ENCODE data around the gene RAB11FIP4. TPM values are rescaled to one million over a fixed set of nuclear protein-coding genes. Genes with fewer than 3 reads are reported as not detected.

RAB11FIP4 gene
- total RNA-seq, 1 donor from 2014 or later, result 32.4 TPM

GRCh38 chr17:31364012-31364411 is 27.5 kb upstream of the RAB11FIP4 start:
- Mint-ChIP-seq H3K36me3 (peaks cover 18% of the 10 kb centered on the region), H3K9me3 (no peaks in the 10 kb centered on the region), H3K4me3 (no peak overlapping the region), H3K4me1 (ENCODE audit: unreplicated experiment) (peaks cover under 1% of the 10 kb centered on the region), H3K27ac (no peak overlapping the region), H3K27me3 (no peaks in the 10 kb centered on the region)
- TF ChIP-seq CTCF (conservative IDR thresholded peaks at IDR 0.05), result no peak
- DNase-seq (ENCODE audit: extremely low spot score, unreplicated experiment), result no peak

GRCh38 chr17:31366088-31366487 is 25.4 kb upstream of the RAB11FIP4 start:
- Mint-ChIP-seq H3K9me3 (no peaks in the 10 kb centered on the region), H3K27me3 (no peaks in the 10 kb centered on the region), H3K36me3 (peaks cover 16% of the 10 kb centered on the region), H3K27ac (no peak overlapping the region), H3K4me1 (ENCODE audit: unreplicated experiment) (peaks cover 6% of the 10 kb centered on the region), H3K4me3 (no peak overlapping the region)
- TF ChIP-seq CTCF (conservative IDR thresholded peaks at IDR 0.05), result no peak
- no peak for DNase-seq (ENCODE audit: extremely low spot score, unreplicated experiment)

GRCh38 chr17:31369266-31369665 is 22.2 kb upstream of the RAB11FIP4 start:
- Mint-ChIP-seq H3K27ac (no peak overlapping the region), H3K4me3 (no peak overlapping the region), H3K9me3 (no peaks in the 10 kb centered on the region), H3K36me3 (peaks cover 19% of the 10 kb centered on the region), H3K27me3 (no peaks in the 10 kb centered on the region), H3K4me1 (ENCODE audit: unreplicated experiment) (peaks cover 23% of the 10 kb centered on the region)
- DNase-seq (ENCODE audit: extremely low spot score, unreplicated experiment), result no peak
- TF ChIP-seq CTCF (conservative IDR thresholded peaks at IDR 0.05), result no peak

GRCh38 chr17:31371511-31372097 is 19.9 kb upstream of the RAB11FIP4 start:
- Mint-ChIP-seq H3K4me1 (ENCODE audit: unreplicated experiment) (peaks cover 25% of the 10 kb centered on the region), H3K36me3 (peaks cover 16% of the 10 kb centered on the region), H3K27ac (no peak overlapping the region), H3K27me3 (no peaks in the 10 kb centered on the region), H3K4me3 (no peak overlapping the region), H3K9me3 (no peaks in the 10 kb centered on the region)
- no peak for TF ChIP-seq CTCF (conservative IDR thresholded peaks at IDR 0.05)
- no peak for DNase-seq (ENCODE audit: extremely low spot score, unreplicated experiment)

GRCh38 chr17:31373150-31374093 is 18.1 kb upstream of the RAB11FIP4 start:
- H3K27ac Mint-ChIP-seq, result peak overlapping the region; percentile 55
- H3K9me3 Mint-ChIP-seq, result no peaks in the 10 kb centered on the region
- peak; percentile 74 for TF ChIP-seq CTCF (conservative IDR thresholded peaks at IDR 0.05)
- H3K4me3 Mint-ChIP-seq, result no peak overlapping the region
- H3K36me3 Mint-ChIP-seq, result peaks cover 20% of the 10 kb centered on the region
- H3K4me1 Mint-ChIP-seq (ENCODE audit: unreplicated experiment), result peaks cover 25% of the 10 kb centered on the region
- no peaks in the 10 kb centered on the region for H3K27me3 Mint-ChIP-seq
- no peak for DNase-seq (ENCODE audit: extremely low spot score, unreplicated experiment)
